ENCODE data around the gene PRKG1.

DNA sequence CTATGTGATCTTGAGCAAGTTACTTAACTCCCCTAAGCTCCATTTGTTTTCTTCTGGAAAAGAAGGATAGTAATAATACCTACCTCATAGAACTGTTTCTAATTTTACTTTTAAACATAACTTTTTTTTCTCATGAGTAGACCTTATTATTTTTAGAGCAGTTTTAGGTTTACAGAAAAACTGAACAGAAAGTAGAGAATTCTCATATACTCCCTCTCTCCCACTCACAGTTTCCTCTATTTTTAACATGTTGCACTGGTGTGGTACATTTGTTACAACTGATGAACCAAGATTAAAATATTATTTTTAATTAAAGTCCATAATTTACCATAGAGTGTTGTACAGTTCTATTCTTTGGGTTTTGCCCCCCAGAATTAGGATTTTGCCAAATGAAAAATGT lies 846.4 kb downstream of the PRKG1 start:
- TF ChIP-seq, protein P1, sequence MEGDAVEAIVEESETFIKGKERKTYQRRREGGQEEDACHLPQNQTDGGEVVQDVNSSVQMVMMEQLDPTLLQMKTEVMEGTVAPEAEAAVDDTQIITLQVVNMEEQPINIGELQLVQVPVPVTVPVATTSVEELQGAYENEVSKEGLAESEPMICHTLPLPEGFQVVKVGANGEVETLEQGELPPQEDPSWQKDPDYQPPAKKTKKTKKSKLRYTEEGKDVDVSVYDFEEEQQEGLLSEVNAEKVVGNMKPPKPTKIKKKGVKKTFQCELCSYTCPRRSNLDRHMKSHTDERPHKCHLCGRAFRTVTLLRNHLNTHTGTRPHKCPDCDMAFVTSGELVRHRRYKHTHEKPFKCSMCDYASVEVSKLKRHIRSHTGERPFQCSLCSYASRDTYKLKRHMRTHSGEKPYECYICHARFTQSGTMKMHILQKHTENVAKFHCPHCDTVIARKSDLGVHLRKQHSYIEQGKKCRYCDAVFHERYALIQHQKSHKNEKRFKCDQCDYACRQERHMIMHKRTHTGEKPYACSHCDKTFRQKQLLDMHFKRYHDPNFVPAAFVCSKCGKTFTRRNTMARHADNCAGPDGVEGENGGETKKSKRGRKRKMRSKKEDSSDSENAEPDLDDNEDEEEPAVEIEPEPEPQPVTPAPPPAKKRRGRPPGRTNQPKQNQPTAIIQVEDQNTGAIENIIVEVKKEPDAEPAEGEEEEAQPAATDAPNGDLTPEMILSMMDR (conservative IDR thresholded peaks at IDR 0.05; ENCODE audit: low read depth, low read length): no peak
- TF ChIP-seq POLR2A (IDR thresholded peaks at IDR 0.05; ENCODE audit: low read depth, low read length) (no peak), CEBPB (IDR thresholded peaks at IDR 0.05; ENCODE audit: low read depth, low read length) (no peak), RAD21 (IDR thresholded peaks at IDR 0.05; ENCODE audit: low read length) (no peak), RCOR1 (IDR thresholded peaks at IDR 0.05; ENCODE audit: insufficient replicate concordance, low read length) (no peak), CHD1 (IDR thresholded peaks at IDR 0.05; ENCODE audit: low read depth, low read length) (no peak), NFE2L2 (IDR thresholded peaks at IDR 0.05; ENCODE audit: low read depth, low read length) (no peak), MAZ (IDR thresholded peaks at IDR 0.05; ENCODE audit: borderline replicate concordance, low read depth, low read length) (no peak)
- TF ChIP-seq, protein P2, sequence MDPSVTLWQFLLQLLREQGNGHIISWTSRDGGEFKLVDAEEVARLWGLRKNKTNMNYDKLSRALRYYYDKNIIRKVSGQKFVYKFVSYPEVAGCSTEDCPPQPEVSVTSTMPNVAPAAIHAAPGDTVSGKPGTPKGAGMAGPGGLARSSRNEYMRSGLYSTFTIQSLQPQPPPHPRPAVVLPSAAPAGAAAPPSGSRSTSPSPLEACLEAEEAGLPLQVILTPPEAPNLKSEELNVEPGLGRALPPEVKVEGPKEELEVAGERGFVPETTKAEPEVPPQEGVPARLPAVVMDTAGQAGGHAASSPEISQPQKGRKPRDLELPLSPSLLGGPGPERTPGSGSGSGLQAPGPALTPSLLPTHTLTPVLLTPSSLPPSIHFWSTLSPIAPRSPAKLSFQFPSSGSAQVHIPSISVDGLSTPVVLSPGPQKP (IDR thresholded peaks at IDR 0.05; ENCODE audit: borderline replicate concordance, low read depth, low read length): no peak
- TF ChIP-seq, protein P3, sequence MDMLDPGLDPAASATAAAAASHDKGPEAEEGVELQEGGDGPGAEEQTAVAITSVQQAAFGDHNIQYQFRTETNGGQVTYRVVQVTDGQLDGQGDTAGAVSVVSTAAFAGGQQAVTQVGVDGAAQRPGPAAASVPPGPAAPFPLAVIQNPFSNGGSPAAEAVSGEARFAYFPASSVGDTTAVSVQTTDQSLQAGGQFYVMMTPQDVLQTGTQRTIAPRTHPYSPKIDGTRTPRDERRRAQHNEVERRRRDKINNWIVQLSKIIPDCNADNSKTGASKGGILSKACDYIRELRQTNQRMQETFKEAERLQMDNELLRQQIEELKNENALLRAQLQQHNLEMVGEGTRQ (IDR thresholded peaks at IDR 0.05; ENCODE audit: low read depth, low read length): no peak
